HG02970 (cell line): ENCODE measurements around the gene SNCA.

Source experiments
- ATAC-seq: cut with Tn5 transposase; IDR thresholded peaks from one replicate; pipeline ENCODE4 v1.9.1; 2021; ENCODE audit warnings: mild to moderate bottlenecking, moderate library complexity, moderate number of reproducible peaks; ENCODE audit not compliant: unreplicated experiment, low FRiP score

The SNCA gene

GRCh38 chr4:89820010-89820409 lies 17.0 kb downstream of the SNCA start:
- no peak for ATAC-seq

GRCh38 chr4:89814362-89814761 lies 22.6 kb downstream of the SNCA start:
- ATAC-seq, result no peak

- ATAC-seq, result no peak
Observed at GRCh38 chr4:89813197-89813596, 23.8 kb downstream of the SNCA start.

- ATAC-seq, result no peak
Observed at GRCh38 chr4:89807441-89808140, 29.4 kb downstream of the SNCA start.

GRCh38 chr4:89805297-89805696 lies 31.7 kb downstream of the SNCA start:
- ATAC-seq, result no peak

- no peak for ATAC-seq
Observed at GRCh38 chr4:89803915-89804314, 33.0 kb downstream of the SNCA start.

GRCh38 chr4:89803036-89803435 lies 33.9 kb downstream of the SNCA start:
- ATAC-seq, result no peak

GRCh38 chr4:89800527-89801103 lies 36.3 kb downstream of the SNCA start:
- ATAC-seq, result no peak

GRCh38 chr4:89800012-89800516 lies 36.9 kb downstream of the SNCA start:
- ATAC-seq, result no peak

GRCh38 chr4:89799071-89799470 lies 37.9 kb downstream of the SNCA start:
- ATAC-seq, result no peak

- ATAC-seq, result no peak
Observed at GRCh38 chr4:89797117-89797516, 39.8 kb downstream of the SNCA start.

- no peak for ATAC-seq
Observed at GRCh38 chr4:89788206-89789072, 48.5 kb downstream of the SNCA start.

GRCh38 chr4:89784686-89785231 lies 52.2 kb downstream of the SNCA start:
- ATAC-seq, result no peak

- ATAC-seq, result no peak
Observed at GRCh38 chr4:89781321-89781720, 55.6 kb downstream of the SNCA start.

GRCh38 chr4:89773805-89774204 lies 63.2 kb downstream of the SNCA start:
- no peak for ATAC-seq

- no peak for ATAC-seq
Observed at GRCh38 chr4:89769856-89770255, 67.1 kb downstream of the SNCA start.

GRCh38 chr4:89767924-89768323 lies 69.0 kb downstream of the SNCA start:
- ATAC-seq, result no peak

GRCh38 chr4:89765966-89766365 lies 71.0 kb downstream of the SNCA start:
- no peak for ATAC-seq

- ATAC-seq, result no peak
Observed at GRCh38 chr4:89765528-89765927, 71.4 kb downstream of the SNCA start.

- no peak for ATAC-seq
Observed at GRCh38 chr4:89762311-89762710, 74.7 kb downstream of the SNCA start.

GRCh38 chr4:89759426-89759825 lies 77.5 kb downstream of the SNCA start:
- no peak for ATAC-seq
